Vagina (tissue), 2 donors: Measurements from ENCODE around the gene GFOD1.

Experiments used
- POLR2AphosphoS5 ChIP-seq, 2 donors: sonication (generic); formaldehyde crosslinking; IDR thresholded peaks; one replicate each; pipeline ENCODE4 v1.9.0; 2017; ENCODE audit warnings: antibody characterized with exemption in 2 of 2, mild to moderate bottlenecking in 2 of 2, low read depth in 1 of 2; ENCODE audit not compliant: insufficient read depth in 1 of 2
- TF ChIP-seq, protein P1 (sequence below), 3 experiments: fragments of 450-650 bp in 2 of 3; fragments of 200-600 bp in 1 of 3; sonication (generic) in 1 of 3; IDR thresholded peaks; one replicate each; pipeline ENCODE4 v1.5.1; 2017 to 2019; ENCODE audit warnings: antibody characterized with exemption in 3 of 3, mild to moderate bottlenecking in 2 of 3, moderate library complexity in 2 of 3

DNA sequence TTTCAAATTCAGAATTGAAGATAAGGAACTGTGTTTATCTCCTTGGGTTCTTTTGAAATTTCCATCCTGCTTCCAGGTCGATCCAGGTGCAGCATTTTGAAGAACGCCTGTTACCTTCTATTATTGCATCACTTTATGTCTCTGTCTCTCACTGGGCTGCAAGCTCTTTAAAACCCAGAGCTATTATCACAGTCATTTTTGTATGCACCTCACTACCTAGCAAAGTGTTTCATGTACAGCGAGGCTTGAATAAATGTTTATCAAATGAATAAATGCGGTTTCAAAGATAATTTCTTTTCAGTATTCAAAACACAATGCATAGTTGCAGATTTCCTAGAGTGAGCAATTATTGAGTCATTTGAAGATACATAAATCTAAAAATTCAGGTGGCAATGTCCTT, 34.2 kb downstream of the GFOD1 start:
- TF ChIP-seq POLR2AphosphoS5 (IDR thresholded peaks at IDR 0.05; ENCODE audit: insufficient read depth in 1 of 2, low read depth in 1 of 2), result no peak
- TF ChIP-seq, protein P1, sequence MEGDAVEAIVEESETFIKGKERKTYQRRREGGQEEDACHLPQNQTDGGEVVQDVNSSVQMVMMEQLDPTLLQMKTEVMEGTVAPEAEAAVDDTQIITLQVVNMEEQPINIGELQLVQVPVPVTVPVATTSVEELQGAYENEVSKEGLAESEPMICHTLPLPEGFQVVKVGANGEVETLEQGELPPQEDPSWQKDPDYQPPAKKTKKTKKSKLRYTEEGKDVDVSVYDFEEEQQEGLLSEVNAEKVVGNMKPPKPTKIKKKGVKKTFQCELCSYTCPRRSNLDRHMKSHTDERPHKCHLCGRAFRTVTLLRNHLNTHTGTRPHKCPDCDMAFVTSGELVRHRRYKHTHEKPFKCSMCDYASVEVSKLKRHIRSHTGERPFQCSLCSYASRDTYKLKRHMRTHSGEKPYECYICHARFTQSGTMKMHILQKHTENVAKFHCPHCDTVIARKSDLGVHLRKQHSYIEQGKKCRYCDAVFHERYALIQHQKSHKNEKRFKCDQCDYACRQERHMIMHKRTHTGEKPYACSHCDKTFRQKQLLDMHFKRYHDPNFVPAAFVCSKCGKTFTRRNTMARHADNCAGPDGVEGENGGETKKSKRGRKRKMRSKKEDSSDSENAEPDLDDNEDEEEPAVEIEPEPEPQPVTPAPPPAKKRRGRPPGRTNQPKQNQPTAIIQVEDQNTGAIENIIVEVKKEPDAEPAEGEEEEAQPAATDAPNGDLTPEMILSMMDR (IDR thresholded peaks at IDR 0.05), result no peak
